Neural cell (in vitro differentiated cells): Measurements from ENCODE around the gene KRT27.

Source experiments
- EP300 ChIP-seq: fragments of 450-650 bp; conservative IDR thresholded peaks from 2 replicates; pipeline ENCODE4 v1.6.1; 2014; ENCODE audit warnings: antibody characterized with exemption, mild to moderate bottlenecking, moderate library complexity; ENCODE audit not compliant: poor library complexity, severe bottlenecking
- EZH2 ChIP-seq: fragments of 200-600, 300-800 bp; shearing (Covaris generic), sonication (generic); IDR thresholded peaks from 2 replicates; pipeline ENCODE4 v1.6.1; 2014; ENCODE audit warnings: antibody characterized with exemption, low read length, borderline replicate concordance, mild to moderate bottlenecking; ENCODE audit not compliant: insufficient read depth, poor library complexity, severe bottlenecking
- MXI1 ChIP-seq: fragments of 450-650 bp; conservative IDR thresholded peaks from 2 replicates; pipeline ENCODE4 v1.6.1; 2014; ENCODE audit warnings: antibody characterized with exemption, mild to moderate bottlenecking; ENCODE audit not compliant: poor library complexity, severe bottlenecking
- POLR2AphosphoS5 ChIP-seq: IDR thresholded peaks from 2 replicates; pipeline ENCODE4 v1.6.1; 2012
- RAD21 ChIP-seq: fragments of 450-650 bp; conservative IDR thresholded peaks from 2 replicates; pipeline ENCODE4 v1.6.1; 2014; ENCODE audit warnings: antibody characterized with exemption, mild to moderate bottlenecking, moderate library complexity
- SMC3 ChIP-seq: fragments of 450-650 bp; conservative IDR thresholded peaks from 2 replicates; pipeline ENCODE4 v1.6.1; 2014; ENCODE audit warnings: antibody characterized with exemption, mild to moderate bottlenecking, moderate library complexity; ENCODE audit not compliant: poor library complexity
- TAF1 ChIP-seq: IDR thresholded peaks from 2 replicates; pipeline ENCODE4 v1.6.1; 2012; ENCODE audit warnings: low read depth
- TF ChIP-seq, protein P1 (sequence below): fragments of 450-650 bp; IDR thresholded peaks from 2 replicates; pipeline ENCODE4 v1.5.1; 2014; ENCODE audit warnings: antibody characterized with exemption, mild to moderate bottlenecking, moderate library complexity; ENCODE audit not compliant: poor library complexity, severe bottlenecking
- TF ChIP-seq, protein P2 (sequence below): IDR thresholded peaks from 2 replicates; pipeline ENCODE4 v1.6.1; 2012; ENCODE audit warnings: borderline replicate concordance

DNA sequence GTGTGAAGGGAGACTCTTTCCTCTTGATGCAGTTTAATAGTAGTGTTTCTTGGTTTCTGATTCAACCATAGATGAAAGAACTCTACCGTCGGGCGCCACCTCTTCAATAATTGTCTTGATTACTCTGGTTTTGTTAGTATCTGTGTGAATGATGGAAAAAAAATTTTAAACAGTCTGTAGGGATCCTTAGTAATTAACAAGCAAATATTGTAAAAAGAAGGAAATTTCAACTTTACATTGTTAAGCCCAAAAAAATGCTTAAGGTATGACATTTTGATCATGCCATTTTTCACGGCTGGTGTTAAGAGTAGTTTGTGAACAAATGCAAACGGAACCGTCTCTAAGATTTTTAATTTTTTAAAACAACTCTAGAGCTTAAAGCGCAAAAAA lies 36.0 kb upstream of the KRT27 start:
- TF ChIP-seq SMC3 (no peak), EP300 (no peak), TAF1 (no peak), RAD21 (no peak), EZH2 (no peak), POLR2AphosphoS5 (no peak), MXI1 (no peak)
- TF ChIP-seq, protein P1, sequence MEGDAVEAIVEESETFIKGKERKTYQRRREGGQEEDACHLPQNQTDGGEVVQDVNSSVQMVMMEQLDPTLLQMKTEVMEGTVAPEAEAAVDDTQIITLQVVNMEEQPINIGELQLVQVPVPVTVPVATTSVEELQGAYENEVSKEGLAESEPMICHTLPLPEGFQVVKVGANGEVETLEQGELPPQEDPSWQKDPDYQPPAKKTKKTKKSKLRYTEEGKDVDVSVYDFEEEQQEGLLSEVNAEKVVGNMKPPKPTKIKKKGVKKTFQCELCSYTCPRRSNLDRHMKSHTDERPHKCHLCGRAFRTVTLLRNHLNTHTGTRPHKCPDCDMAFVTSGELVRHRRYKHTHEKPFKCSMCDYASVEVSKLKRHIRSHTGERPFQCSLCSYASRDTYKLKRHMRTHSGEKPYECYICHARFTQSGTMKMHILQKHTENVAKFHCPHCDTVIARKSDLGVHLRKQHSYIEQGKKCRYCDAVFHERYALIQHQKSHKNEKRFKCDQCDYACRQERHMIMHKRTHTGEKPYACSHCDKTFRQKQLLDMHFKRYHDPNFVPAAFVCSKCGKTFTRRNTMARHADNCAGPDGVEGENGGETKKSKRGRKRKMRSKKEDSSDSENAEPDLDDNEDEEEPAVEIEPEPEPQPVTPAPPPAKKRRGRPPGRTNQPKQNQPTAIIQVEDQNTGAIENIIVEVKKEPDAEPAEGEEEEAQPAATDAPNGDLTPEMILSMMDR = no peak
- TF ChIP-seq, protein P2, sequence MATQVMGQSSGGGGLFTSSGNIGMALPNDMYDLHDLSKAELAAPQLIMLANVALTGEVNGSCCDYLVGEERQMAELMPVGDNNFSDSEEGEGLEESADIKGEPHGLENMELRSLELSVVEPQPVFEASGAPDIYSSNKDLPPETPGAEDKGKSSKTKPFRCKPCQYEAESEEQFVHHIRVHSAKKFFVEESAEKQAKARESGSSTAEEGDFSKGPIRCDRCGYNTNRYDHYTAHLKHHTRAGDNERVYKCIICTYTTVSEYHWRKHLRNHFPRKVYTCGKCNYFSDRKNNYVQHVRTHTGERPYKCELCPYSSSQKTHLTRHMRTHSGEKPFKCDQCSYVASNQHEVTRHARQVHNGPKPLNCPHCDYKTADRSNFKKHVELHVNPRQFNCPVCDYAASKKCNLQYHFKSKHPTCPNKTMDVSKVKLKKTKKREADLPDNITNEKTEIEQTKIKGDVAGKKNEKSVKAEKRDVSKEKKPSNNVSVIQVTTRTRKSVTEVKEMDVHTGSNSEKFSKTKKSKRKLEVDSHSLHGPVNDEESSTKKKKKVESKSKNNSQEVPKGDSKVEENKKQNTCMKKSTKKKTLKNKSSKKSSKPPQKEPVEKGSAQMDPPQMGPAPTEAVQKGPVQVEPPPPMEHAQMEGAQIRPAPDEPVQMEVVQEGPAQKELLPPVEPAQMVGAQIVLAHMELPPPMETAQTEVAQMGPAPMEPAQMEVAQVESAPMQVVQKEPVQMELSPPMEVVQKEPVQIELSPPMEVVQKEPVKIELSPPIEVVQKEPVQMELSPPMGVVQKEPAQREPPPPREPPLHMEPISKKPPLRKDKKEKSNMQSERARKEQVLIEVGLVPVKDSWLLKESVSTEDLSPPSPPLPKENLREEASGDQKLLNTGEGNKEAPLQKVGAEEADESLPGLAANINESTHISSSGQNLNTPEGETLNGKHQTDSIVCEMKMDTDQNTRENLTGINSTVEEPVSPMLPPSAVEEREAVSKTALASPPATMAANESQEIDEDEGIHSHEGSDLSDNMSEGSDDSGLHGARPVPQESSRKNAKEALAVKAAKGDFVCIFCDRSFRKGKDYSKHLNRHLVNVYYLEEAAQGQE = no peak
